HTERT RPE-1 (cell line): ENCODE measurements around the gene ETNK2.

Source experiments
- in situ Hi-C: fragments of 300-500 bp; cut with MboI; formaldehyde crosslinking; loops from 4 replicates; pipeline ENCODE4 v1.14.3; 2020; ENCODE audit warnings: low sequenced_read_pairs

The ETNK2 gene

DNA sequence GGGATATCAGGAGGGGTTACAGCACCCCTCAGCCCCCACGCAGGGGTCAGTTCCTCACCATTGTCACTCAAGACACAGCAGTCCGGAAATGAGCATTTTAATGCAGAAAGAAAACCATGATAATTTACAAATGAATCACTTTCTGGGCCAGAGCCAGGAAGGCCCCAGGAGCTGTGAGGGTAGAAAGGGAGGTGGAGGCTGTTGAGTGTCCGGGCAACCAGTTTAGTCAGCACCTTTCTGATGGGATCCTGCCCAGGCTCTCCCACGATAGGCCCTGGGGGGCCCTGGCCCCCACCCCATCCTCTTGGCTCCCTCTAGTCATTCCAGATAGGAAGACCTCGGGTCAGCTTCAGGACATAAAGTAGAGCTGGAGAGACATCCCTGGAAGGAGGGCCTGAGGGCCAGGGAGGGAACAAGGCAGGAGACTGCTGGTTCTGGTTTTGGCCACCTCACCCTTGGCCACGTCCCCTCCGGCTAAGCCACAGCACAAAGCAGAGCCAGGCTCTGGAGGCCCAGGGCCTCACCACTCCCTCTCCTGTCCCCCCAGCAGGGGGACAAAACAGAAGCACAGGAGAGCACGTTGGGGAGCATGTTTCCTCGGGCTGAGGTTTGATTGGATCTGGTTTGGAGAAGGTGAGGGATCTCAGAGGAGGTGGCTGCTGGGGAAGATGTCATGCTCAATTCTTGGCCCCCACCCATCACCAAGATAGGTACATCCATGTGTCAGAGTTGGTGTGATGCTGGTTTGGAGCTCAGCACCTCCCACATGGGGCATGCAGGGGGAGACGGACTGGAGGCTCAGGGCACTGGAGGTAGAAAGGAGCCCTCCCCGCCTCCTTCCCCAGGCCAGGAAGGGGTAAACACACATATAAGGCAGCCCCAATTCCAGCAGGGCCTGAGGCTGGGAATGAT, 20.6 kb downstream of the ETNK2 start:
- in situ Hi-C loops = loop anchor here (25.0 kb wide), 1 partner anchor 269 kb away; the partner anchor contains the start of gene SNRPE

DNA sequence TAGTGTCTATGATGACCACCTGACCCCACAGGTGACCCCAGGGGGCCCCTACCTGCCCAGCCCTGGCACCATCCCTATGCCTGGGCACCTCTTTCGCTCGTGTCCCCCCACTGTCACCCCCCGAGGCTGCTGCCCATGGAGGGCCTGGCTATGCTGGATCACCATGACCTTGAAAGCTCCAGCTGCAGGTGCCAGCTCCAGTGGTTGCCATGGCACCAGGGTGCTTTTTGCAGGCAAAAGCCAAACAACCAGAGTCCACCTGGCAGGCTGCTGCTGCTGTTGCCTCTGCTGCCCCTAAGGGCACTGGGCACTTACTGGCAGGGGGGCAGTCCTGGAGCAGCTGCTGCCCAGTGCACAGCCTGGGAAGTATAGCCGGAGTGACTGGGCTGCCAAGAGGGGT, 21.7 kb downstream of the ETNK2 start:
- in situ Hi-C loops = loop anchor here (25.0 kb wide), 1 partner anchor 268 kb away; the partner anchor contains the start of gene SNRPE

DNA sequence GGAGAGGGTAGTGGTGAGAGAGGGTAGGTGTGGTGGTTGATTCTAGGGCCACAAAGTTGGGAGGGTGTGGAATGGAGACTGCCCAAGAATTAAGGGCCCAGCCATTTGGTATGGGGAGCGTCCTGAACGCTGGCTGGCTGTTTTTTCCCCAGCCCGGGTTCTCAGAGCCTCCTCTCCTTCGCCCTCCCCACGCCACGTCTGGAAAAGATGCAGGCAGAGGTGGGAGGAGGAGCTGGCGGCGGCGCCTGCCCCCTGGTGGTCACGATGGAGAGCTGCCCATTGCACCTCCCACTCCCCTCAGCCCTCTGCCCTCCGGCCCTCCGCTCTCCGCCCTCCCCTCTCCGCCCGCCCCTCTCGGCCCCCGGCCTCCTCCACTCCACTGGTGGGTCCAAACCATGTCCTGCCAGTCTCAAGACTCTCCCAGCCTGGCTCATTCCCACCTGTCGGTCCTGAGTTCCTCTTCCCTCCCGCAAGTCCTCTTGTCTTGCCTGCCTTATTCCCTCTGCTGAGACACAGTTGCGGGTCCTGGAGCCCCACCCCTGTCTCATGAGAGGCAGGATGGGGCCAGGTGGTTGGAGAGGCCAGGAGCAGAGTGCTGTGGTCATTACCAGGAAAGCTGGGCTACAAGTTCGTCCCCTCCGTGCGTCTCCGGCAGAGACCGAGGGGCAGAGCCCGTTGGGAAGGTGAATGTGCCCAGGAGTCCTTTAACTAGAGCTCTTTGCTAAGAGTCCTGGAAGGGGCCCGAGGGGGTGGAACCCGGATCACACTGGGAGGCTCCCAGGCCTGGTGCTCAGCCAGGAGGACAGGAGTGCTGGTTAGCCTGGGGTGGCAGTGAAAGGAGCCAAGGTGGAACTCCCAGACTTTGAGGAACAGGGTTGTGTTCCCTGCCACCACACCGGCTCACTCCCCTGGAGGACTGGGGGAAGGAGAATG, 22.6 kb downstream of the ETNK2 start:
- in situ Hi-C loops = loop anchor here (25.0 kb wide), 1 partner anchor 267 kb away; the partner anchor contains the start of gene SNRPE

DNA sequence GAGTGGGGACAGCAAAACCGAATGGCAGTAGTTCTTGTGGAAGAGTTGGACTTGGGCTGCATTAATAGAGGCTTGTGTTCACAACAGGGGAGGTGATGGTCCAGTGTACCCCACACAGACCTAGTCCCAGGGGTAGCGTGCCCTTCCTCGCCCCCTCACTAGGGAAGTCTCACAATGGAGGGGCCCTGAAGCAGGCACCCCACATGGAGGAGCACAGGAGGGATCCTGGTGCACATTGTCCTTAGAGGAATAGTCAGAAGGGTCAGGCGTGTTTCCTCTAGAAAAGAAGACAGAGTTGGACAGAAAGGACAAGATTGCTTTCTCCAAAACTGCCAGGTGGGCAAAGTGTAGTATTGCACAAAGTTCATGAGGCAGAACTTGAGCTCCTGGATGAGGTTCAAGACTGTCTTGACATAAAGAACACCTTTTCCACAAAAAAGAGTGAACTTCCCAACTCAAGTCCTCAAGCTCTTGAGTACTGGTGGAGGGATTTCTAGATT, 23.3 kb downstream of the ETNK2 start:
- in situ Hi-C loops = loop anchor here (25.0 kb wide), 1 partner anchor 266 kb away; the partner anchor contains the start of gene SNRPE

DNA sequence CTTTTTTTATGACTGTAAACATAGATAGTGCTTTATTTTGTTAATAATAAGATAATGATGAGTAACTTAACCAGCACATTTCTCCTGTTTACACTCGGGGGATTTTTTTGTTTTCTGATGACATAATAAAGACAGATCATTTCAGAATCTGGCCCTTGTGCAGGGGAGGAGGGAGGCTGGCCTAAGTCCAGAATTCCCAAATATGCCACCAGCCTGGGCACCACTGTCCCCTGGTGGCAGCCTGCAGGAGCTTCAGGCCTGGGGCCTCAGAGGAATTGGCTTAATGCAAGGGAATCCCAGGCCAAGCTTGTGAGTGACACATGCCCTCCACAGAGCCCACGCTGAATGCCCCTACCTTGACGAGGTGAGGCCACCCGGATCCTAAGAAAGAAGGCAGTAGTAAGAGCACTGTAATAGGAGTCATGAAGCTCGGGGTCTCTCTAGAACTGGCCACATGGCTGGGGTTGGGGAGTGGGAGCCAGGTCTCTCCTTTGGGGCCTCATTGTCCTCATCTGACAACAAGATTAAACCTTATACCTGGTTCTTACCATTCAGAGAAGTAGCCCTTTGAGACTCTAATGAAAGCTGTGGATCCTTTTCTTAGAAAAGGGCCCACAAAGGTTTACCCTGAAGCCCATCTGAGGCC, 24.1 kb downstream of the ETNK2 start:
- in situ Hi-C loops = loop anchor here (25.0 kb wide), 1 partner anchor 265 kb away; the partner anchor contains the start of gene SNRPE

DNA sequence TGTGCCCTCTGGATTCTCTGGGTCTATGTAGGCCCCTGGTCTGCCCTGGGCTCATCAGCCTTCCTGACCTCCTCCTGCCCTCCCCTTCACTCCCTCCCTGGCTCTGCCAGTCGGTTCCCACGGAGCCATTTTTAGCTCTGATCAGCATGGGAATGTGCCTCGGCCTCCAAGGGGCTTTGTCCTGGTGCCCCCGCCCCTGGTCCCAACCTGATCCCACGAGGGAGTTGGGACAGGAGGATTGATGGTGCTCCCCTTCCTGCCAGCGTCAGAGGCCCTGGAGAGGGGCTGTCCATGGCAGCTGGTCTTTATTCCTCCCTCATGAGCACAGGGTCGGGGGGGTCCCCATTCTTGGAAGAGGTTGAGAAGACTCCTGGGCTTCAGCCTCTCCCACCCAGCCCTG, 24.9 kb downstream of the ETNK2 start:
- in situ Hi-C loops = loop anchor here (25.0 kb wide), 1 partner anchor 265 kb away; the partner anchor contains the start of gene SNRPE

DNA sequence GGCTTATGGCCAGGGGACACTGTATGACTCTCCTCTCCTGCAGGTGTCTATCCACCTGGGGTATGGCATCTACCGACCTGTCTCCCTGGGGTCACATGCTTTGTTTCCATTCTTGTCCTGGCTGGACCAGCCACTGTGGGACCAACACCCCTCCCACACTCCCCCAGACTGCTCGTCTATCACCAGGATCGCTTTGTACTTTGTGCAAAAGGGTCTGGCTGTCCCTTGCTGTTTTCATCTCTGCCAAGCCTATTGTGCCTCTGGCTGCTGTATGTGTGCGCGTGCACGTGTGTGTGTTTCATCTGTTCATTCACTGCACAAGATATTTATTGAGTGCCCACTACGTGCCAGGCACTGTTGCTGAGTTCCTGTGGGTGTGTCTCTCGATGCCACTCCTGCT, 25.5 kb downstream of the ETNK2 start:
- in situ Hi-C loops = loop anchor here (25.0 kb wide), 1 partner anchor 264 kb away; the partner anchor contains the start of gene SNRPE

DNA sequence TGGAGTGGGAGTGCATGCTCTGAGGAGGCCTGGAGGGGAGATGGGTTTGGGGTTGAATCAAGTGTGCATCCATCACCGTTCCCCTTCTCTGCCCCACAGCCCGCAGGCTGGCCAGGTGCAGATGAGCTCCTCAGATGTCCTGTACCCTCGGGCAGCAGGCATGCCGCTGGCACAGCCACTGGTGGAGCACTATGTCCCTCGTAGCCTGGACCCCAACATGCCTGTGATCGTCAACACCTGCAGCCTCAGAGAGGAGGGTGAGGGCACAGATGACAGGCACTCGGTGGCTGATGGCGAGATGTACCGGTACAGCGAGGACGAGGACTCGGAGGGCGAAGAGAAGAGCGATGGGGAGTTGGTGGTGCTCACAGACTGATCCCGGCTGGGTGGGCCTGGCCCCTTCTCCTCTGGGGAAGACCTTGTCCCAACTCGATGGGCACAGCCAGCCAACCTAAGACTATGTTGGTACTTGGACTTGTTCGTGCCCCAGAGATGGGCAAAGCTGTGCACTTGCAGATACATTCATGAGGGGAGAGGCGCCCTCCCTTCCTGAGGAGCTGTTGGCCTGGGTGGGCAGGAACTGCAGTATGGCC, 26.0 kb downstream of the ETNK2 start:
- in situ Hi-C loops = loop anchor here (25.0 kb wide), 1 partner anchor 264 kb away; the partner anchor contains the start of gene SNRPE

DNA sequence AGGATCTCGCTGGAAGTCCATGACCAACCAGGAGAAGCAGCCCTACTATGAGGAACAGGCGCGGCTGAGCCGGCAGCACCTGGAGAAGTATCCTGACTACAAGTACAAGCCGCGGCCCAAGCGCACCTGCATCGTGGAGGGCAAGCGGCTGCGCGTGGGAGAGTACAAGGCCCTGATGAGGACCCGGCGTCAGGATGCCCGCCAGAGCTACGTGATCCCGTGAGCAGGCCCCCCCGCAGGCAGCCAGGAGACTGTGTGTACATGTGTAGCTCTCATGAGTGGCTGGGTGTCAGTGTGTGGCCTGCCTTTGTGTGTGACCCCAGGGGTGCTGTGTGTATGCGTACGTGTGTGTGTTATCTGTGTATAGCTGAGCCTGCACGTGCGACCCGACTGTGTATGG, 27.2 kb downstream of the ETNK2 start:
- in situ Hi-C loops = loop anchor here (25.0 kb wide), 1 partner anchor 262 kb away; the partner anchor contains the start of gene SNRPE

DNA sequence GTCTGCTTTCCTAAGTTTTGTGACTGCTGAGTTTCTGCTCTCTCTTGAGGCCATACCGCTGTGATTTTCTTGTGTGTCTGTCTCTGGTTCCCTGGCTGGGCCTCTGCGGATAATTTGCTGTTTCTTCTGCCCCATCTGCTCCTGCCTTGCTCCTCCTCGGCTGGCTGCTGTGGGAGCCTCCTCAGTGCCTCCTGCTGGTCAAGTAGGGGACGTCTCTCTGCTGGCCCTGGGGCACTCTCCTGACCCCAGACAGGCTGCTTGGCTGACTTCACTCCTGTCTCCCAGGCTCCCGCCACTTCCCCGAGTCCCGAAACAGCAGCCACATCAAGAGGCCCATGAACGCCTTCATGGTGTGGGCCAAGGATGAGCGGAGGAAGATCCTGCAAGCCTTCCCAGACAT, 28.5 kb downstream of the ETNK2 start:
- in situ Hi-C loops = no loop called here

DNA sequence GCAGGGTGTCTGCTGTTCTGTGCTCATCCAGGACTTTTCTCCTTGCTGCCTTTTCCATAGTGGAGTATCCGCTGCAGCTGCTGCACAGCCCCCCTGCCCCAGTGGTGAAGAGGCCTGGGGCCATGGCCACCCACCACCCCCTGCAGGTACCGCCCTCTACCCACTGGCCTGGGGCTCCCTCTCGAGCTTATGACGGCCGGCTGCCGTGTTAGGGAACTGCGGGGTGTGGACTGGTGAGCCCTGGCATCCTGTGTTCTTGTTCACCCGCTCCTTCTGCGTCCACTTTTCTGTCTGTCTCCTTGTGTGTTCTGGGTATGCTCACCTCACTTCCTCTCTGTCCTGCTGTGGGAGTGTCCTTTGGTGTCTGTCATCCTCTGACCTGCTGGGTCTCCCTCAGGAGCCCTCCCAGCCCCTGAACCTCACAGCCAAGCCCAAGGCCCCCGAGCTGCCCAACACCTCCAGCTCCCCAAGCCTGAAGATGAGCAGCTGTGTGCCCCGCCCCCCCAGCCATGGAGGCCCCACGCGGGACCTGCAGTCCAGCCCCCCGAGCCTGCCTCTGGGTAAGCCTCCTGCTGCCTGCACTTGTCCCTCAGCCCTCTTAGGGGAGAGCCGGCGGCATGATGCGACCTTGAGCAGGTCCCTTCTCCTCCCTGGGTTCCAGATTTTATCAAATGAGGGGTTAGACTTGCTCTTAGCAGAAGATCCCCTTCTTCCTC, 29.8 kb downstream of the ETNK2 start:
- in situ Hi-C loops = no loop called here

DNA sequence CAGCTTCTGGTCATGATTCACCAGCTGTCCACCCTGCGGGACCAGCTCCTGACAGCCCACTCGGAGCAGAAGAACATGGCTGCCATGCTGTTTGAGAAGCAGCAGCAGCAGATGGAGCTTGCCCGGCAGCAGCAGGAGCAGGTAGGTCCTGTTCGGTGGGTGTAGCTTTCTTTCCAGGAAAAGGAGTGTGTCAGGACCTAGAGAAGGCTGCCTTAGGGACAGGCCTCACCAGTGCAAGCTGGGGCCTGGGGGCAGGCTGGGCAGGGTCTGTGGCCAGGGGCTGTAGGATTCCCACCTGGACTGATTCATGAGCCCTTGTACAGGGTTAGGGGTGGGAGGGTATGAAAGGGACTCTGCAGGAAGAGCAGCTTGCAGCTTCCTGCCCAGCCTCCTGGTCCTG, 35.3 kb downstream of the ETNK2 start:
- in situ Hi-C loops = no loop called here

DNA sequence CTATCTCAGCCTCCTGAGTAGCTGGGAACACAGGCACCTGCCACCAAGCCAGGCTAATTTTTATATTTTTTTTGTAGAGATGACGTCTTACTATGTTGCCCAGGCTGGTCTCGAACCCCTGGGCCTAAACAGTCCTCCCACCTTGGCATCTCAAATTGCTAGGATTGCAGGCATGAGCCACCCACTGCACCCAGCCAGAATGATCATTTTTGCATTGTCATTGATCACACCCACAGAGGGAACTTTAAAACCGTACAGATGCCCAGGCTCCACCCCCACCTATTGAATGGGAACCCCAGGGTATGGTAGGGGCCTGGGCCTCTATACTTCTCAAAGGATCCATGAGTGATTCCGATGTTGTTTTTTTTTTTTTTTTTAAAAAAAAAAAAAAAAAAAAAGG, 36.7 kb downstream of the ETNK2 start:
- in situ Hi-C loops = no loop called here

DNA sequence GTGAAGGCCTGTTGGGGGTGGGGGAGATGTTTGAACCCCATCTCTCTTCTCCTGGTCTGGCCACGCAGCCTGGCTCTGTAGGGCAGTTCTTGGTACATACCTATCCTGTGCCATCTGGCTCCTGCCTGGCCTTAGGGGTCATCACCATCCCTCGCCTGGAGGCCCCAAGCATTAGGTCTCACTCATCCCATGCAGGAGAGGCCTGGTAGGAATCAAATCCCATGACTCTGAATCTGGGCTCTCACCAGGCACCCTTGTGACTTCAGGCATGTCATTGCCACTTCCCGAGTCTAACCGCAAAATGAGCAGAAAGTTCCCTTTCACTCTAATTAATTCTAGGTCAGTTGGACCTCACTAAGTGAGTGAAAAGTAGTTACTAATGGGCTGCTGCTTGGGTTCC, 37.2 kb downstream of the ETNK2 start:
- in situ Hi-C loops = no loop called here

DNA sequence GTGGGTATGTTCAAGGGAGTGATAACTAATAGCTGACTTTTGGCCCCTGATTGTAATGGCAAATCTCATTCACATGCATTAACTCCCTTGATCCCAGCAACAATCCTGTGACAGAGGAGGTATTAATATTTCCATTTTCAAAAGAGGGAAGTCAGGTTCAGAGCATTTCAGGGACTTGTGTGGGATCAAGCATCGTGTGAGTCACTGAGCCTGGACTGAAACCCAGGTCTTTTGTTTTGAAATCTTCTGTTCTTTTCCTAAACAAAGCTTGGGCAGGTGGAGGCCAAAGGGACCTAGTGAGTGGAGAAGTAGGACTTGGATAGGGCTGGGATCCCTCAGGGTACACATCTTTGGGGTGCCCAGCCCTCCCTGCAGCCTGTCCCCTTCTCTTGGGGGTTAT, 37.9 kb downstream of the ETNK2 start:
- in situ Hi-C loops = no loop called here

DNA sequence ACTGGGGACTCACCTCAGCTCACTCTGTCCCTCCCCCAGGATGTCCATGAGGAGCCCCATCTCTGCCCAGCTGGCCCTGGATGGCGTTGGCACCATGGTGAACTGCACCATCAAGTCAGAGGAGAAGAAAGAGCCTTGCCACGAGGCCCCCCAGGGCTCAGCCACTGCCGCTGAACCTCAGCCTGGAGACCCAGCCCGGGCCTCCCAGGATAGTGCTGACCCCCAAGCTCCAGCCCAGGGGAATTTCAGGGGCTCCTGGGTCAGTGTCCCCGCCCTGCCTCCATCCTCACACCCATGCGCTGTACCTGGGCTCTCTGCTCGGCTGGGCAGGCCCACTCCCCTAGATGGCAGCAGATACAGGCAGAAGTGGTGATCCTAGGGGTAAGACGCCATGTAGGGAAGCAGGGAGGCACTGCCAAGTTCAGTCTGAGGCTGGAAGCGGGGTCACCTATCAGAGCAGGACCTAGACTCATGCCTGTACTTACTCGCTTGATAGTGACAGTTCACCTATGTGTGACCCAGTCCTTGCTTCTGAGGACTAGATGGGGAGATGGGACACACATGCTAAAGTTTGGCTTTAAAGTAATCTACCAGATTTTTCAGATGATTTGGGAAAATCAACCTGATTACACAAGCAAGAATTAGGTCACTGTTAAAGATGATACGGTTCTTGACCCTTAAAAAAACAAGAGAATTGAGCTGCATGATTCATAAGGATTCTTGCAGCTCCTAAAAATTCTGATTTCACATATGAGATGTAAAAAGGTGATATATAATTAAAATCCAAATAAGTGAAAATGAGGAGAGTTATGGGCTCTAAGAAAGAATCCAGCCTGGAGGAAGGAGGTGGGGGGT, 38.7 kb downstream of the ETNK2 start:
- in situ Hi-C loops = no loop called here

DNA sequence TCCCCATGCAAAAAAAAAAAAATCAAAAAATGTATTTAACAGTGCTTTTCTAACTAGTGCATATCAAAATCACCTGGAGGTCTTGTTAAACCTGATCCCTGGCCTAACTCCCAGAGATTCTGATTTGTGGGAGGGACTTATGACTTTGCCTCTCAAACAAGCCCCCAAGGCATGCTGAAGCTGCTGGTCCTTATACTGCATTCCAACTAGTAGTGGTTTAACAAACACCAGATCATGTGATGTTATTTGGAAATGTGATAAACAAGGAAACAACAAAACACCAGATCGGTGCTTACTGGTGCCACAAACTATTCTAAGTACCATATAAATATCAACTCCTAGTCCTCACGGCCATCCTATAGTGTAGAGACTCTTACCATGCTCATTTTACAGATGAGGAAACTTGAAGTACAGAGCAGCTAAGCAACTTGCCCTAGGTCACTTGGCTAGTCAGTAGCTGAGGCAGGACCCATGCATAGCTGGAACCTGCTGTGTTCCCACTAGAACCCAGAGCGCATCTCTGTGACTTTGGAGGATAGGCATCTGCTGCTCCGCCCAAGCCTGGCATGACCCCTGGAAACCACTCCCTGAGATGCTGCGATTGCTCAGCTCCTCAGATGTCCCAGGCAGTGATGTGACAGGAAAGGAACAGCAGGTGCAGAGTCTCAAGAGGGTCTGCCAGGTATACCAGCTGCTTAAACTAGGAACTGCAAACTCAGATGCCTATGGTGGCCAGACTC, 40.8 kb downstream of the ETNK2 start:
- in situ Hi-C loops = no loop called here
